Measurements from ENCODE around the gene HDAC3. TPM values are rescaled to one million over a fixed set of nuclear protein-coding genes. Genes with fewer than 3 reads are reported as not detected.

HDAC3 gene
- total RNA-seq, 2 donors from 2014 or later = 53.5 to 56.2 TPM

DNA sequence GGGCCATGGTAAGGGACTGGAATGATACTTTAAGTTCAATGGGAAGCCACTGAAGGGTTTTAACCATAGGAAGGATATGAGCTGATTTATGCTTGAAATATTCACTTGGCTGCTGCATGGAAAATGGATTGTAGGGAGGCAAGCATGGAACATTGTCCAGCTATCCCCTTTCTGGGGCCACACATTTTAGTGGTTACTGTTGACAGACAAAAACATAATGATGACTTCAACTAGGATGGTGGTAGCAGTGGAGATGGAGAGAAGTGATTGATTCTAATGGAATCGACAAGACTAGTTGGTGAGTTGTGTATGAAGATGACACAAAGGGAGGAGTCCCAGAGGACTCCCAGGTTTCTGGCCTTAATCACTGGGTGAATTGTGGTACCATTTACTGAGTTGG lies 20.8 kb upstream of the HDAC3 start:
- no peak for DNase-seq (ENCODE audit: low spot score)
- TF ChIP-seq, protein P1, sequence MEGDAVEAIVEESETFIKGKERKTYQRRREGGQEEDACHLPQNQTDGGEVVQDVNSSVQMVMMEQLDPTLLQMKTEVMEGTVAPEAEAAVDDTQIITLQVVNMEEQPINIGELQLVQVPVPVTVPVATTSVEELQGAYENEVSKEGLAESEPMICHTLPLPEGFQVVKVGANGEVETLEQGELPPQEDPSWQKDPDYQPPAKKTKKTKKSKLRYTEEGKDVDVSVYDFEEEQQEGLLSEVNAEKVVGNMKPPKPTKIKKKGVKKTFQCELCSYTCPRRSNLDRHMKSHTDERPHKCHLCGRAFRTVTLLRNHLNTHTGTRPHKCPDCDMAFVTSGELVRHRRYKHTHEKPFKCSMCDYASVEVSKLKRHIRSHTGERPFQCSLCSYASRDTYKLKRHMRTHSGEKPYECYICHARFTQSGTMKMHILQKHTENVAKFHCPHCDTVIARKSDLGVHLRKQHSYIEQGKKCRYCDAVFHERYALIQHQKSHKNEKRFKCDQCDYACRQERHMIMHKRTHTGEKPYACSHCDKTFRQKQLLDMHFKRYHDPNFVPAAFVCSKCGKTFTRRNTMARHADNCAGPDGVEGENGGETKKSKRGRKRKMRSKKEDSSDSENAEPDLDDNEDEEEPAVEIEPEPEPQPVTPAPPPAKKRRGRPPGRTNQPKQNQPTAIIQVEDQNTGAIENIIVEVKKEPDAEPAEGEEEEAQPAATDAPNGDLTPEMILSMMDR (IDR thresholded peaks at IDR 0.05) = no peak
- Histone ChIP-seq H3K4me1 (ENCODE audit: control insufficient read depth in 1 of 2, low read depth in 2 of 2) (no peaks in the 10 kb centered on the region), H3K36me3 (peaks cover 4% of the 10 kb centered on the region), H3K9me3 (no peaks in the 10 kb centered on the region), H3K27ac (no peak overlapping the region), H3K4me3 (no peak overlapping the region), H3K27me3 (replicated peaks; ENCODE audit: insufficient read depth) (no peaks in the 10 kb centered on the region)
- ATAC-seq (ENCODE audit: insufficient number of reproducible peaks, low FRiP score, low read depth) = no peak

DNA sequence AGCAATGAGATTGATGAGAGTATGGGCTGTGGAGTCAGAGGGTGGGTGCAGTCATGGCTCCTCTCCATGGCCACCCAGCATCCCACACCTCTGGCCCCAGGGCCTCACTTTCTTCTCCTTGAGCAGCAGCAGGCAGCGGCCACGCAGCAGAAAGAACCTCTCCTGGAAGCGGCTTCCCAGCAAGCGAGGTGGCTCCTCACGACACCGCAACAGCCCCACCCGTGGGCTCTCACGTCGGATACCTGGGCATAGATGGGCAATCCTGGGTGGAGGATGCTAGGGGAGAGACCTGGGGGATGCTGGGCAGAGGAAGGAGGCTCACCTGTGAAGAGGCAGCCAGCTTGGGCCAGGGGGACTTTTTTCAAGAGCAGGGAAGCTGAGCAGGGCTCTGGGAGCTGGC lies 19.7 kb upstream of the HDAC3 start:
- no peak overlapping the region for H3K27ac ChIP-seq
- H3K9me3 ChIP-seq = no peaks in the 10 kb centered on the region
- H3K27me3 ChIP-seq (replicated peaks; ENCODE audit: insufficient read depth) = no peaks in the 10 kb centered on the region
- no peak for DNase-seq (ENCODE audit: low spot score)
- H3K4me1 ChIP-seq (ENCODE audit: control insufficient read depth in 1 of 2, low read depth in 2 of 2) = peaks cover 4 to 6% of the 10 kb centered on the region in 2 donors
- no peak overlapping the region for H3K4me3 ChIP-seq
- TF ChIP-seq, protein P1 (IDR thresholded peaks at IDR 0.05) = no peak
- H3K36me3 ChIP-seq = peaks cover under 1% of the 10 kb centered on the region
- ATAC-seq (ENCODE audit: insufficient number of reproducible peaks, low FRiP score, low read depth) = no peak

DNA sequence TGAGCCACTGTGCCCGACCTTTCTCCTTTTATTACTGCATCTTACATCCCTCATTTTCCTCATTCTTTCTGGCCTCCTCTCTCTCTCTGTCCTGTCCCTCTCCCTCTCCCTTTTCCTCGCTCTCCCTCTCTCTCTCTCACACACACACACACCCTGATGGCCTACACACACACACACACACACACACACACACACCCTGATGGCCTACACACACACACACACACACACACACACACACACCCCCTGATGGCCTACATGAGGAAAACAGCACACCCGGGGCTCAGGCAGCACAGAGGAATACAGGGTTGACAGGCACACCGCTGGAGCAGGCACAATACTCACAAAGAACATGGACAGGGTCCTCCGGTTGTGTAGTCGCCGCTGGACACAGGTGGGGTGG lies 18.4 kb upstream of the HDAC3 start:
- TF ChIP-seq, protein P1 (IDR thresholded peaks at IDR 0.05) = no peak
- DNase-seq (ENCODE audit: low spot score) (no peak), ATAC-seq (ENCODE audit: insufficient number of reproducible peaks, low FRiP score, low read depth) (no peak)
- H3K9me3 ChIP-seq = no peaks in the 10 kb centered on the region
- H3K27ac ChIP-seq = no peak overlapping the region
- no peaks in the 10 kb centered on the region for H3K36me3 ChIP-seq
- H3K4me3 ChIP-seq = no peak overlapping the region
- H3K4me1 ChIP-seq (ENCODE audit: control insufficient read depth in 1 of 2, low read depth in 2 of 2) = peaks cover 11 to 14% of the 10 kb centered on the region in 2 donors
- H3K27me3 ChIP-seq (replicated peaks; ENCODE audit: insufficient read depth) = no peaks in the 10 kb centered on the region

DNA sequence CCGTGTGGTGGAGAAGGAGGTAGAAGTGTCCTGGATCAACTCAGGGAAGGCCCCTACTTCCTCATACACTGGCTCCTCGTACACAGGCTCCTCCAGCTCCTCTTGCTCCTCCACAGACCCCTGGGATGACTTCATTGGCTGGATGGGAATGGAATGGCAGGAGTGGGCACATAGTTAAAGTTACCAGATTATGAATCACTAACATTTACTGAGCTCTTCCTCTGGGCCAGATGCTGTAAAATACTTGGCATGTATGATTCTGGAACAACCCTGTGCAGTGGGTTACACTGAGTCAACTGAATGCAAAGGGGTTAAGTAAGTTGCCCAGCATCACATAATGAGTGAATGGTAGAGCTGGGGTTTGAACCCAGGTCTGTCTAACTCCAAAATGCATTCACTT lies 17.6 kb upstream of the HDAC3 start:
- H3K4me3 ChIP-seq = no peak overlapping the region
- ATAC-seq (ENCODE audit: insufficient number of reproducible peaks, low FRiP score, low read depth) (no peak), DNase-seq (ENCODE audit: low spot score) (no peak)
- H3K36me3 ChIP-seq = no peaks in the 10 kb centered on the region
- no peaks in the 10 kb centered on the region for H3K27me3 ChIP-seq (replicated peaks; ENCODE audit: insufficient read depth)
- H3K27ac ChIP-seq = no peak overlapping the region
- peaks cover 11 to 16% of the 10 kb centered on the region in 2 donors for H3K4me1 ChIP-seq (ENCODE audit: control insufficient read depth in 1 of 2, low read depth in 2 of 2)
- TF ChIP-seq, protein P1 (IDR thresholded peaks at IDR 0.05) = no peak
- no peaks in the 10 kb centered on the region for H3K9me3 ChIP-seq

DNA sequence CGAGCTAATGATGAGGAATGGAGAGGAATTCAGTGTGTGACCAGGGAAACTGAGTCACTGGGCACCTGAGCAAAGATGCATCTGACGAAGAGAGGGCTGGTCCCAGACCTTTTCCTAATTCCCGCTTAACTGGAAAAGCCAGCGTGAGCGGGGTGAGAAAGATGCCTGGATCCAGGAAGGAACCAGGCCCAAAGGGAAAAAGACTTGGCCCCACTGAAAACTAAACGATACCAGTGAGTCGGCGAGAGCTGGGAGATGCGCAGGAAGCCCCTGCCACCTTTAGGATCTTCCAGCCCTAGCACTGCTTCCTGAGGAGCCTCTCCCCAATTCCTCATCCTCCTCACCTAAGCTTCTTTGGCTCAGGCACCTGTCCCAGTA lies 15.1 kb upstream of the HDAC3 start:
- TF ChIP-seq, protein P1 (IDR thresholded peaks at IDR 0.05) = no peak
- H3K36me3 ChIP-seq = peaks cover 1% of the 10 kb centered on the region
- DNase-seq (ENCODE audit: low spot score) (no peak), ATAC-seq (ENCODE audit: insufficient number of reproducible peaks, low FRiP score, low read depth) (no peak)
- peaks cover 11 to 16% of the 10 kb centered on the region in 2 donors for H3K4me1 ChIP-seq (ENCODE audit: control insufficient read depth in 1 of 2, low read depth in 2 of 2)
- H3K9me3 ChIP-seq = no peaks in the 10 kb centered on the region
- H3K4me3 ChIP-seq = peak overlapping the region; percentile 85
- no peaks in the 10 kb centered on the region for H3K27me3 ChIP-seq (replicated peaks; ENCODE audit: insufficient read depth)
- H3K27ac ChIP-seq = peak overlapping the region; percentile 42 to 61
